Kidney glomerular epithelial cell (primary cell): ENCODE measurements around the gene LBP.
"Not testable (repeated sequence)": the region's sequence is repeated elsewhere in the genome, so short reads cannot be mapped to it uniquely, and the experiment has no call there.

Experiments used
- DNase-seq: peaks from one replicate; lab custom pipeline; 2025; lab: John Stamatoyannopoulos, UW

LBP gene

GRCh38 chr20:38349856-38350255, 3.6 kb downstream of the LBP start:
- DNase-seq: no peak

GRCh38 chr20:38350879-38351775, 4.8 kb downstream of the LBP start:
- no peak for DNase-seq

- peak; percentile 19 for DNase-seq
These were observed 7.0 kb downstream of the LBP start for GRCh38 chr20:38353316-38353715.

GRCh38 chr20:38354227-38354626, 7.9 kb downstream of the LBP start:
- DNase-seq: no peak

- DNase-seq: no peak
These were observed 9.1 kb downstream of the LBP start for GRCh38 chr20:38355161-38356012.

- no peak for DNase-seq
These were observed 11.4 kb downstream of the LBP start for GRCh38 chr20:38357653-38358207.

GRCh38 chr20:38358556-38358955, 12.3 kb downstream of the LBP start:
- DNase-seq: no peak

- no peak for DNase-seq
These were observed 16.9 kb downstream of the LBP start for GRCh38 chr20:38363004-38363747.

- no peak for DNase-seq
These were observed 23.1 kb downstream of the LBP start for GRCh38 chr20:38369389-38369788.

GRCh38 chr20:38372806-38373205, 26.5 kb downstream of the LBP start:
- no peak for DNase-seq

GRCh38 chr20:38373231-38373867, 27.1 kb downstream of the LBP start:
- DNase-seq: no peak

- no peak for DNase-seq
These were observed 27.6 kb downstream of the LBP start for GRCh38 chr20:38373898-38374297.

- no peak for DNase-seq
These were observed 30.9 kb downstream of the LBP start for GRCh38 chr20:38377039-38377685.

GRCh38 chr20:38377838-38378237, 31.6 kb downstream of the LBP start:
- DNase-seq: not testable (repeated sequence)

- no peak for DNase-seq
These were observed 36.9 kb downstream of the LBP start for GRCh38 chr20:38383147-38383546.

- DNase-seq: no peak
These were observed 39.7 kb downstream of the LBP start for GRCh38 chr20:38386004-38386403.

GRCh38 chr20:38386851-38387250, 40.6 kb downstream of the LBP start:
- no peak for DNase-seq

GRCh38 chr20:38387953-38388352, 41.7 kb downstream of the LBP start:
- no peak for DNase-seq

- no peak for DNase-seq
These were observed 46.1 kb downstream of the LBP start for GRCh38 chr20:38392356-38392755.

GRCh38 chr20:38393259-38393658, 47.0 kb downstream of the LBP start:
- DNase-seq: no peak

GRCh38 chr20:38395165-38395564, 48.9 kb downstream of the LBP start:
- DNase-seq: peak; percentile 50
